DOHH2 (cell line): ENCODE results near the gene RCOR1.
"Not testable (repeated sequence)": the region's sequence is repeated elsewhere in the genome, so short reads cannot be mapped to it uniquely, and the experiment has no call there.

Experiments
- H3F3A ChIP-seq: fragments of 200-600 bp; sonication (generic), shearing (Covaris generic); 2 replicates; pipeline ENCODE4 v1.6.0; 2016; ENCODE audit warnings: antibody characterized with exemption, mild to moderate bottlenecking; ENCODE audit not compliant: control insufficient read depth, insufficient read depth
- H3K27ac ChIP-seq: fragments of 200-600 bp; sonication (generic); 2 replicates; pipeline ENCODE4 v1.5.1; 2014; ENCODE audit warnings: low read depth, mild to moderate bottlenecking, low read length, moderate library complexity
- H3K27me3 ChIP-seq: fragments of 200-600 bp; sonication (generic); 2 replicates; pipeline ENCODE4 v1.6.1; 2014; ENCODE audit warnings: mild to moderate bottlenecking, low read length, mixed read lengths; ENCODE audit not compliant: control insufficient read depth
- H3K36me3 ChIP-seq: fragments of 200-600 bp; sonication (generic); 2 replicates; pipeline ENCODE4 v1.6.1; 2014; ENCODE audit warnings: mild to moderate bottlenecking, low read length, moderate library complexity, mixed read lengths; ENCODE audit not compliant: control insufficient read depth
- H3K4me1 ChIP-seq: fragments of 200-600 bp; sonication (generic); 2 replicates; pipeline ENCODE4 v1.6.1; 2014; ENCODE audit warnings: mild to moderate bottlenecking, low read length, mixed read lengths; ENCODE audit not compliant: control insufficient read depth
- H3K4me2 ChIP-seq: fragments of 200-600 bp; sonication (generic); 2 replicates; pipeline ENCODE4 v1.6.0; 2014; ENCODE audit warnings: mild to moderate bottlenecking, low read length, moderate library complexity
- H3K4me3 ChIP-seq: fragments of 200-600 bp; sonication (generic); 2 replicates; pipeline ENCODE4 v1.5.1; 2014; ENCODE audit warnings: mild to moderate bottlenecking, low read length, mixed read lengths
- H3K79me2 ChIP-seq: fragments of 200-600 bp; sonication (generic); 2 replicates; pipeline ENCODE4 v1.6.1; 2014; ENCODE audit warnings: mild to moderate bottlenecking, low read length, mixed read lengths; ENCODE audit not compliant: control insufficient read depth
- H3K9me2 ChIP-seq: fragments of 200-600 bp; sonication (generic); replicated peaks from 2 replicates; pipeline ENCODE4 v1.6.1; 2014; ENCODE audit warnings: mild to moderate bottlenecking, low read length, mixed read lengths; ENCODE audit not compliant: control insufficient read depth
- H3K9me3 ChIP-seq: fragments of 200-600 bp; sonication (generic); 2 replicates; pipeline ENCODE4 v1.6.1; 2014; ENCODE audit warnings: antibody characterized with exemption, low read length, mixed read lengths; ENCODE audit not compliant: control insufficient read depth, insufficient read depth
- H4K20me1 ChIP-seq: fragments of 200-600 bp; sonication (generic); 2 replicates; pipeline ENCODE4 v1.6.0; 2014; ENCODE audit warnings: low read depth, mild to moderate bottlenecking, antibody characterized with exemption, low read length, moderate library complexity; ENCODE audit not compliant: control insufficient read depth, insufficient read depth
- CTCF ChIP-seq: fragments of 200-600 bp; sonication (generic); IDR thresholded peaks from one replicate; pipeline ENCODE4 v1.5.1; 2014; ENCODE audit warnings: antibody characterized with exemption, mild to moderate bottlenecking, low read depth, low read length; ENCODE audit not compliant: poor library complexity, severe bottlenecking
- EZH2phosphoT487 ChIP-seq: fragments of 200-600 bp; sonication (generic); IDR thresholded peaks from 2 replicates; pipeline ENCODE4 v1.6.1; 2017; ENCODE audit warnings: borderline replicate concordance, mild to moderate bottlenecking, antibody characterized with exemption, low read length, moderate library complexity, mixed read lengths

Gene RCOR1

GRCh38 chr14:102573591-102574046, 18.8 kb upstream of the RCOR1 start:
- Histone ChIP-seq H3K4me2 (peak overlapping the region; percentile 64), H3K9me3 (no peaks in the 10 kb centered on the region), H3K36me3 (no peaks in the 10 kb centered on the region), H3K9me2 (no peaks in the 10 kb centered on the region), H3F3A (peaks cover 8% of the 10 kb centered on the region; the same call in 1 of the 2 replicates), H3K27ac (peak overlapping the region; percentile 13), H3K4me3 (peak overlapping the region; percentile 36), H4K20me1 (no peaks in the 10 kb centered on the region), H3K4me1 (peaks cover 25% of the 10 kb centered on the region), H3K27me3 (no peaks in the 10 kb centered on the region), H3K79me2 (no peaks in the 10 kb centered on the region)
- TF ChIP-seq CTCF: no peak

- Histone ChIP-seq H3K4me3 (peak overlapping the region; percentile 36), H3K9me2 (no peaks in the 10 kb centered on the region), H3K27me3 (no peaks in the 10 kb centered on the region), H3K27ac (no peak overlapping the region), H3K36me3 (no peaks in the 10 kb centered on the region), H3K4me2 (peak overlapping the region; percentile 64), H3F3A (peaks cover 8% of the 10 kb centered on the region; the same call in 1 of the 2 replicates), H3K9me3 (no peaks in the 10 kb centered on the region), H4K20me1 (no peaks in the 10 kb centered on the region), H3K79me2 (no peaks in the 10 kb centered on the region), H3K4me1 (peaks cover 23% of the 10 kb centered on the region)
- TF ChIP-seq EZH2phosphoT487: no peak
These were observed 17.9 kb upstream of the RCOR1 start for GRCh38 chr14:102574281-102575159.

GRCh38 chr14:102575160-102575845, 17.1 kb upstream of the RCOR1 start:
- H3K9me3 ChIP-seq: no peaks in the 10 kb centered on the region
- H3K4me1 ChIP-seq: peaks cover 23% of the 10 kb centered on the region
- H3K4me2 ChIP-seq: no peak overlapping the region
- no peaks in the 10 kb centered on the region for H3K36me3 ChIP-seq
- H3K27me3 ChIP-seq: no peaks in the 10 kb centered on the region
- H3K79me2 ChIP-seq: no peaks in the 10 kb centered on the region
- H3K4me3 ChIP-seq: no peak overlapping the region
- no peaks in the 10 kb centered on the region for H4K20me1 ChIP-seq
- H3F3A ChIP-seq: peaks cover 8% of the 10 kb centered on the region; the same call in 1 of the 2 replicates
- H3K27ac ChIP-seq: no peak overlapping the region
- no peak for TF ChIP-seq EZH2phosphoT487
- no peak for TF ChIP-seq CTCF
- no peaks in the 10 kb centered on the region for H3K9me2 ChIP-seq

- H3K9me2 ChIP-seq, H3K4me2 ChIP-seq, H3K4me3 ChIP-seq, H3K36me3 ChIP-seq, H3K9me3 ChIP-seq, H3F3A ChIP-seq, H3K27me3 ChIP-seq, H3K27ac ChIP-seq, H4K20me1 ChIP-seq, H3K79me2 ChIP-seq: not testable (repeated sequence)
- peaks cover 23% of the 10 kb centered on the region for H3K4me1 ChIP-seq
These were observed 16.5 kb upstream of the RCOR1 start for GRCh38 chr14:102575846-102576428.
